Measurements from ENCODE around the gene PARVG.

GRCh38 chr22:44205516-44206329 lies 25.0 kb downstream of the PARVG start:
- TF ChIP-seq, protein P1, sequence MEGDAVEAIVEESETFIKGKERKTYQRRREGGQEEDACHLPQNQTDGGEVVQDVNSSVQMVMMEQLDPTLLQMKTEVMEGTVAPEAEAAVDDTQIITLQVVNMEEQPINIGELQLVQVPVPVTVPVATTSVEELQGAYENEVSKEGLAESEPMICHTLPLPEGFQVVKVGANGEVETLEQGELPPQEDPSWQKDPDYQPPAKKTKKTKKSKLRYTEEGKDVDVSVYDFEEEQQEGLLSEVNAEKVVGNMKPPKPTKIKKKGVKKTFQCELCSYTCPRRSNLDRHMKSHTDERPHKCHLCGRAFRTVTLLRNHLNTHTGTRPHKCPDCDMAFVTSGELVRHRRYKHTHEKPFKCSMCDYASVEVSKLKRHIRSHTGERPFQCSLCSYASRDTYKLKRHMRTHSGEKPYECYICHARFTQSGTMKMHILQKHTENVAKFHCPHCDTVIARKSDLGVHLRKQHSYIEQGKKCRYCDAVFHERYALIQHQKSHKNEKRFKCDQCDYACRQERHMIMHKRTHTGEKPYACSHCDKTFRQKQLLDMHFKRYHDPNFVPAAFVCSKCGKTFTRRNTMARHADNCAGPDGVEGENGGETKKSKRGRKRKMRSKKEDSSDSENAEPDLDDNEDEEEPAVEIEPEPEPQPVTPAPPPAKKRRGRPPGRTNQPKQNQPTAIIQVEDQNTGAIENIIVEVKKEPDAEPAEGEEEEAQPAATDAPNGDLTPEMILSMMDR (IDR thresholded peaks at IDR 0.05) = no peak
- TF ChIP-seq EP300 (IDR thresholded peaks at IDR 0.05) (no peak), POLR2A (IDR thresholded peaks at IDR 0.05) (no peak)
